Measurements from ENCODE around the gene SECISBP2.

The SECISBP2 gene

GRCh38 chr9:89386206-89386605, 67.9 kb downstream of the SECISBP2 start:
- DNase-seq, result no peak

- no peak for DNase-seq
These were observed 68.5 kb downstream of the SECISBP2 start for GRCh38 chr9:89386797-89387196.

- DNase-seq, result no peak
These were observed 69.0 kb downstream of the SECISBP2 start for GRCh38 chr9:89387197-89387849.

GRCh38 chr9:89388084-89388867, 70.0 kb downstream of the SECISBP2 start:
- DNase-seq, result no peak

- no peak for DNase-seq
These were observed 70.5 kb downstream of the SECISBP2 start for GRCh38 chr9:89388868-89389177.

- DNase-seq, result no peak
These were observed 71.8 kb downstream of the SECISBP2 start for GRCh38 chr9:89390068-89390555.

GRCh38 chr9:89390578-89391116, 72.3 kb downstream of the SECISBP2 start:
- DNase-seq, result no peak

GRCh38 chr9:89391585-89391984, 73.3 kb downstream of the SECISBP2 start:
- DNase-seq, result no peak

GRCh38 chr9:89394412-89394811, 76.1 kb downstream of the SECISBP2 start:
- DNase-seq, result no peak

GRCh38 chr9:89395931-89396710, 77.8 kb downstream of the SECISBP2 start:
- no peak for DNase-seq

GRCh38 chr9:89397471-89397870, 79.2 kb downstream of the SECISBP2 start:
- DNase-seq, result no peak

GRCh38 chr9:89398621-89399020, 80.3 kb downstream of the SECISBP2 start:
- no peak for DNase-seq

- DNase-seq, result no peak
These were observed 82.3 kb downstream of the SECISBP2 start for GRCh38 chr9:89400403-89401116.

- no peak for DNase-seq
These were observed 84.6 kb downstream of the SECISBP2 start for GRCh38 chr9:89402695-89403427.

GRCh38 chr9:89404074-89404473, 85.8 kb downstream of the SECISBP2 start:
- no peak for DNase-seq

- DNase-seq, result no peak
These were observed 87.5 kb downstream of the SECISBP2 start for GRCh38 chr9:89405826-89406225.

- DNase-seq, result no peak
These were observed 88.8 kb downstream of the SECISBP2 start for GRCh38 chr9:89407070-89407469.

GRCh38 chr9:89408628-89409101, 90.4 kb downstream of the SECISBP2 start:
- DNase-seq, result no peak
